K562 (cell line): ENCODE results near the gene CS.

Experiments used
- HDAC2 ChIP-seq: fragments of 450-650 bp; IDR thresholded peaks from 2 replicates; pipeline ENCODE4 v1.6.1; 2016; ENCODE audit warnings: mild to moderate bottlenecking
- TCF3 ChIP-seq: sonication (generic); formaldehyde crosslinking; IDR thresholded peaks from 2 replicates; pipeline ENCODE4 v1.4.0; 2020; ENCODE audit warnings: mild to moderate bottlenecking, missing genetic modification reagents

- TF ChIP-seq HDAC2 (no peak), TCF3 (CRISPR knock-in tag) (no peak)
These were observed 18.1 kb downstream of the CS start for GRCh38 chr12:56282030-56282429.
